HUES6 (cell line): ENCODE measurements around the gene SRPRB.

Experiments used
- H3K27ac ChIP-seq: 2 replicates; pipeline ENCODE4 v1.7.0; 2013; ENCODE audit warnings: low read depth, mild to moderate bottlenecking, low read length, inconsistent platforms
- H3K27me3 ChIP-seq: 2 replicates; pipeline ENCODE4 v1.6.1; 2013; ENCODE audit warnings: low read length; ENCODE audit not compliant: control insufficient read depth, insufficient read depth
- H3K36me3 ChIP-seq: 2 replicates; pipeline ENCODE4 v1.6.1; 2013; ENCODE audit warnings: low read length; ENCODE audit not compliant: control insufficient read depth, insufficient read depth
- H3K4me1 ChIP-seq: 2 replicates; pipeline ENCODE4 v1.6.1; 2013; ENCODE audit warnings: low read length; ENCODE audit not compliant: control insufficient read depth, insufficient read depth
- H3K4me3 ChIP-seq: 2 replicates; pipeline ENCODE4 v1.5.1; 2013; ENCODE audit warnings: low read depth, low read length
- H3K9ac ChIP-seq: one replicate; pipeline ENCODE4 v1.6.1; 2013; ENCODE audit warnings: mild to moderate bottlenecking, low read length
- H3K9me3 ChIP-seq: 2 replicates; pipeline ENCODE4 v1.6.1; 2013; ENCODE audit warnings: low read depth, low read length; ENCODE audit not compliant: control insufficient read depth, insufficient read depth

The SRPRB gene

GRCh38 chr3:133812872-133813271 lies 7.3 kb downstream of the SRPRB start:
- peaks cover 84% of the 10 kb centered on the region for H3K36me3 ChIP-seq
- no peaks in the 10 kb centered on the region for H3K27me3 ChIP-seq
- no peak overlapping the region for H3K4me3 ChIP-seq
- H3K9ac ChIP-seq: no peak overlapping the region
- no peaks in the 10 kb centered on the region for H3K4me1 ChIP-seq
- no peaks in the 10 kb centered on the region for H3K9me3 ChIP-seq
- no peak overlapping the region for H3K27ac ChIP-seq

DNA sequence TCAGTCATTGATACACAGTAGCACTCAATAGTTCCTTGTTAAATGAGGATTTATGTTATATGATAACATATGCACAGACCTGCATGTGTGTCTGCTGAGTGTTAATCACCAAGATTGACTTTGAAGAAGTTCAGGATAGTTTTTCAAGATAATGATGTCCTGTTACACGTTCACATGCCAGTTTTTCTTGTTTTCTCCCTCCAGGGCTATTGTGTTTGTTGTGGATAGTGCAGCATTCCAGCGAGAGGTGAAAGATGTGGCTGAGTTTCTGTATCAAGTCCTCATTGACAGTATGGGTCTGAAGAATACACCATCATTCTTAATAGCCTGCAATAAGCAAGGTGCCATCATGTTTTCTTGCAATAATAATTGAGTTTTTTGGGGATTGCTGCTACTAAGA lies 9.8 kb downstream of the SRPRB start:
- H3K4me3 ChIP-seq: no peak overlapping the region
- H3K9ac ChIP-seq: no peak overlapping the region
- H3K27me3 ChIP-seq: no peaks in the 10 kb centered on the region
- peaks cover 80% of the 10 kb centered on the region for H3K36me3 ChIP-seq
- no peaks in the 10 kb centered on the region for H3K9me3 ChIP-seq
- H3K4me1 ChIP-seq: no peaks in the 10 kb centered on the region
- no peak overlapping the region for H3K27ac ChIP-seq

- peaks cover 16% of the 10 kb centered on the region; the same call in 1 of the 2 replicates for H3K4me1 ChIP-seq
- no peak overlapping the region for H3K27ac ChIP-seq
- H3K36me3 ChIP-seq: peaks cover 80% of the 10 kb centered on the region
- no peaks in the 10 kb centered on the region for H3K27me3 ChIP-seq
- no peak overlapping the region for H3K4me3 ChIP-seq
- H3K9ac ChIP-seq: no peak overlapping the region
- no peaks in the 10 kb centered on the region for H3K9me3 ChIP-seq
Measured at GRCh38 chr3:133820129-133820528, 14.5 kb downstream of the SRPRB start.

- Histone ChIP-seq H3K4me3 (no peak overlapping the region), H3K36me3 (peaks cover 75% of the 10 kb centered on the region), H3K9me3 (no peaks in the 10 kb centered on the region), H3K27me3 (no peaks in the 10 kb centered on the region), H3K4me1 (peaks cover 16% of the 10 kb centered on the region; the same call in 1 of the 2 replicates), H3K27ac (0 out of 2 replicates have a peak overlapping the region, but pooled peaks have one; percentile 11), H3K9ac (no peak overlapping the region)
Measured at GRCh38 chr3:133820889-133821675, 15.5 kb downstream of the SRPRB start.

- no peaks in the 10 kb centered on the region for H3K27me3 ChIP-seq
- no peak overlapping the region for H3K9ac ChIP-seq
- H3K4me1 ChIP-seq: peaks cover 16% of the 10 kb centered on the region; the same call in 1 of the 2 replicates
- H3K9me3 ChIP-seq: no peaks in the 10 kb centered on the region
- H3K36me3 ChIP-seq: peaks cover 66% of the 10 kb centered on the region
- H3K27ac ChIP-seq: 0 out of 2 replicates have a peak overlapping the region, but pooled peaks have one; percentile 11
- no peak overlapping the region for H3K4me3 ChIP-seq
Measured at GRCh38 chr3:133821767-133822638, 16.4 kb downstream of the SRPRB start.

- no peak overlapping the region for H3K9ac ChIP-seq
- peaks cover 45% of the 10 kb centered on the region for H3K36me3 ChIP-seq
- H3K27me3 ChIP-seq: no peaks in the 10 kb centered on the region
- H3K4me1 ChIP-seq: peaks cover 16% of the 10 kb centered on the region; the same call in 1 of the 2 replicates
- no peak overlapping the region for H3K4me3 ChIP-seq
- H3K27ac ChIP-seq: no peak overlapping the region
- H3K9me3 ChIP-seq: no peaks in the 10 kb centered on the region
Measured at GRCh38 chr3:133824961-133825485, 19.4 kb downstream of the SRPRB start.

GRCh38 chr3:133825969-133826727 lies 20.5 kb downstream of the SRPRB start:
- no peak overlapping the region for H3K9ac ChIP-seq
- H3K4me1 ChIP-seq: peaks cover 16% of the 10 kb centered on the region; the same call in 1 of the 2 replicates
- H3K36me3 ChIP-seq: peaks cover 34% of the 10 kb centered on the region
- no peak overlapping the region for H3K4me3 ChIP-seq
- no peaks in the 10 kb centered on the region for H3K27me3 ChIP-seq
- H3K9me3 ChIP-seq: no peaks in the 10 kb centered on the region
- no peak overlapping the region for H3K27ac ChIP-seq

DNA sequence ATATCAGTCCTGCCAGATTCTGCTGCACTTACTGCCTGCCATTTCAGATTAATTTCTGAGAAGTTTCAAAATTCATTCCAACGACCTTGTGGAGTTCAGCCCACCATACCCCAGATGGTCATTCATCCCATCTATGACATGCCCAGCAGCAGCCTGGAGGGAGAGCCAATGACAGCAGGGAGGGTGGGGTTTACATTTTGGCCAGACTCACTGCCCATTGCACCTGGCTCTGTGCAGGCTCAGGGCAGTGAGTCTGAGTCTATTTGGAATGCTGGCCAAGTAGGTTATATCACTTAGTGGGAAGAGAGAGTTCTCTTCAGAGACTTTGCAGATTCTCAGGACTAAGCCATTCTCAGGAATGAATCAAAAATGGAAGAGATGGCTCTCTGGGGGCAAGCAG lies 21.5 kb downstream of the SRPRB start:
- H3K4me1 ChIP-seq: peaks cover 7% of the 10 kb centered on the region; the same call in 1 of the 2 replicates
- no peak overlapping the region for H3K27ac ChIP-seq
- no peaks in the 10 kb centered on the region for H3K9me3 ChIP-seq
- peaks cover 26% of the 10 kb centered on the region for H3K36me3 ChIP-seq
- no peaks in the 10 kb centered on the region for H3K27me3 ChIP-seq
- H3K9ac ChIP-seq: no peak overlapping the region
- H3K4me3 ChIP-seq: no peak overlapping the region

- no peak overlapping the region for H3K27ac ChIP-seq
- H3K36me3 ChIP-seq: peaks cover 20% of the 10 kb centered on the region
- H3K4me1 ChIP-seq: peaks cover 2% of the 10 kb centered on the region; the same call in 1 of the 2 replicates
- H3K27me3 ChIP-seq: no peaks in the 10 kb centered on the region
- H3K9ac ChIP-seq: no peak overlapping the region
- H3K4me3 ChIP-seq: no peak overlapping the region
- no peaks in the 10 kb centered on the region for H3K9me3 ChIP-seq
Measured at GRCh38 chr3:133827684-133828083, 22.1 kb downstream of the SRPRB start.

DNA sequence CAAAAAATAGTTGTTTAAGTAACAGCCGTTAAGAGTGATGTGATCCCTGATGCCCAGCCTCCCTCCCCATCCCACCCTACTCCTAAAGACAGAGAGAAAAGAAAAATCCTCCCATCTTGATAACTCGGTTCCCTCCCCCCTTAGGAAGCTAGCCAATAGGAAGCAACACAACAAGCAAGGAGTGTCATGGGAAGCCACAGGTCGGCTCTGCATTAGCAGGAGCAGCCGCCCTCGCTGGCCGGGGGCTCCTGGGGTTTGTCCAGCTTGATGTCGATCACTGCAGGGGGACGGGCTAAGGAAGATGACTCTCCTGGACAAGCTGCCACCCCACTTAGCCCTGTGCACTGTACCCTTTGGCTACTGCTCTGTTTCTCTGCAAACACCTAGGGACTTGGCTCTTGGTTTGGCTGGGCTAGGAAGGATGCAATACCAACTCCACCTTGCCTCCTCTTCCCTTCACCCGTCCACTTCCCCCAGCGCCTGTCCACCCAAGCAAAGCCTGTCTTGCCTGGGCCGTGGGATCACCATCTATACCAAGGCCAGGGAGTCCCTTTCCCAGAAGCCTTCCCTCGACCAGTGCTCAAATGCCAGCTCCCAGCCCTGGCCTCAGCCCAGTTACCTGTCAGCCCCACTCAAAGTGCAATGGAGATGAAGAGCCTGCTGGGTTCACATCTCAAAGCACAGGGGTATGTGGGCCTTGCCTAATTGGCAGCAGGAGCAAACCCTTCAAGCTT lies 23.1 kb downstream of the SRPRB start:
- Histone ChIP-seq H3K9ac (no peak overlapping the region), H3K27me3 (no peaks in the 10 kb centered on the region), H3K9me3 (no peaks in the 10 kb centered on the region), H3K4me3 (no peak overlapping the region), H3K27ac (no peak overlapping the region), H3K4me1 (no peaks in the 10 kb centered on the region), H3K36me3 (peaks cover 12% of the 10 kb centered on the region)
